Skin of body (tissue), 2 donors: ENCODE measurements around the gene RNASE13. TPM values are rescaled to one million over a fixed set of nuclear protein-coding genes. Genes with fewer than 3 reads are reported as not detected.
A peak's percentile ranks its signal among the peaks of the same experiment; 100 is the strongest.
"Not testable (repeated sequence)": the region's sequence is repeated elsewhere in the genome, so short reads cannot be mapped to it uniquely, and the experiment has no call there.

Experiments
- DNase-seq: peaks from one replicate; lab custom pipeline; 2025; lab: John Stamatoyannopoulos, UW
- total RNA-seq: library from RNA; depleted of rRNA; stranded (reverse); fragments of >200 nt; gene quantifications from one replicate; pipeline ENCODE4 v1.2.3, GENCODE V29; 2014

Gene RNASE13
- total RNA-seq, 1 donor from 2014 or later = not detected

- DNase-seq = peak; percentile 98
These were observed 44.6 kb downstream of the RNASE13 start, which contains the start of gene METTL17 for GRCh38 chr14:20989787-20990600. Gene METTL17 (plus strand): TSS chr14:20989980. CDS start chr14:20990003, 23 bp downstream.

GRCh38 chr14:20989471-20989786, 45.2 kb downstream of the RNASE13 start:
- DNase-seq = no peak

GRCh38 chr14:20988717-20989470, 45.7 kb downstream of the RNASE13 start:
- DNase-seq = peak; percentile 14

- no peak for DNase-seq
These were observed 47.8 kb downstream of the RNASE13 start for GRCh38 chr14:20986811-20987210.

GRCh38 chr14:20985650-20986049, 49.0 kb downstream of the RNASE13 start:
- DNase-seq = not testable (repeated sequence)

Other genes starting within 250 kb of the RNASE13 start
- 148 TPM for gene RNASE1, start 232.0 kb downstream of the RNASE13 start, total RNA-seq
- 2.7 TPM for gene RNASE3, start 143.4 kb downstream of the RNASE13 start, total RNA-seq
- 6.1 TPM for gene RNASE2, start 79.3 kb downstream of the RNASE13 start, total RNA-seq
- 34.0 TPM for gene METTL17, start 44.8 kb downstream of the RNASE13 start, total RNA-seq
- gene SLC39A2, start 35.5 kb downstream of the RNASE13 start, total RNA-seq = 9.5 TPM
- 113 TPM for gene NDRG2, start 9.7 kb downstream of the RNASE13 start, total RNA-seq
- not detected for gene TPPP2, start 4.6 kb downstream of the RNASE13 start, total RNA-seq
- 0.79 TPM for gene RNASE7, start 7.6 kb upstream of the RNASE13 start, total RNA-seq
- gene RNASE8, start 23.0 kb upstream of the RNASE13 start, total RNA-seq = not detected
- gene ARHGEF40, start 35.5 kb upstream of the RNASE13 start, total RNA-seq = 37.2 TPM
- 5.4 TPM for gene ZNF219, start 63.8 kb upstream of the RNASE13 start, total RNA-seq
- 0.39 TPM for gene TMEM253, start 66.3 kb upstream of the RNASE13 start, total RNA-seq
- not detected for gene OR5AU1, start 121.3 kb upstream of the RNASE13 start, total RNA-seq
- 415 TPM for gene HNRNPC, start 234.6 kb upstream of the RNASE13 start, total RNA-seq
- gene RPGRIP1, start 245.3 kb upstream of the RNASE13 start, total RNA-seq = 0.10 TPM